Panc1 (cell line): Measurements from ENCODE around the gene PPP1R15A. TPM values are rescaled to one million over a fixed set of nuclear protein-coding genes. Genes with fewer than 3 reads are reported as not detected.

Source experiments
- ATAC-seq: fragments of 200-7000 bp; cut with Tn5 transposase; 2 replicates; pipeline ENCODE4 v1.9.1; 2020; ENCODE audit warnings: mild to moderate bottlenecking, moderate library complexity
- BruUV-seq: library from RNA; stranded (reverse); fragments of 400-500 nt; replicated peaks from 2 replicates; lab custom pipeline; 2021; lab: Mats Ljungman, UMichigan
- CTCF ChIA-PET: fragments of 300-600 bp; sonication (Branson Sonifier 250); formaldehyde crosslinking; loops from one replicate; lab custom pipeline; 2022; ENCODE audit warnings: antibody characterized with exemption; lab: Charles Lee
- POLR2A ChIA-PET: fragments of 300-600 bp; sonication (Branson Sonifier 250); formaldehyde crosslinking; loops from one replicate; lab custom pipeline; 2022; ENCODE audit warnings: antibody characterized with exemption; lab: Charles Lee
- DNase-seq: peaks from one replicate; pipeline ENCODE4 v3.0.0-alpha.2; 2010; ENCODE audit warnings: low read depth, low spot score
- H3K27ac ChIP-seq: 2 replicates; pipeline ENCODE4 v1.5.1; 2011; ENCODE audit warnings: mild to moderate bottlenecking, low read length, inconsistent platforms
- H3K27me3 ChIP-seq: fragments of 200-500 bp; sonication (Bioruptor generic); 2 replicates; pipeline ENCODE4 v1.6.0; 2014; ENCODE audit warnings: low read length, inconsistent platforms; ENCODE audit not compliant: control insufficient read depth, insufficient read depth
- H3K36me3 ChIP-seq: fragments of 200-500 bp; sonication (Bioruptor generic); 2 replicates; pipeline ENCODE4 v1.5.1; 2014; ENCODE audit warnings: inconsistent platforms, mild to moderate bottlenecking, low read length, moderate library complexity; ENCODE audit not compliant: control insufficient read depth, insufficient read depth
- H3K4me1 ChIP-seq: 2 replicates; pipeline ENCODE4 v1.5.1; 2011; ENCODE audit warnings: inconsistent platforms, mild to moderate bottlenecking, low read length, moderate library complexity; ENCODE audit not compliant: control insufficient read depth, insufficient read depth
- H3K4me3 ChIP-seq, 2 experiments: 2 replicates each; pipeline ENCODE4 v1.5.1; 2011 to 2012; ENCODE audit warnings: low read depth in 2 of 2, low read length in 2 of 2, mild to moderate bottlenecking in 2 of 2, inconsistent platforms in 1 of 2, moderate library complexity in 1 of 2
- H3K9me3 ChIP-seq: fragments of 200-500 bp; sonication (Bioruptor generic); 2 replicates; pipeline ENCODE4 v1.5.1; 2014; ENCODE audit warnings: low read depth, mild to moderate bottlenecking, inconsistent platforms, low read length, moderate library complexity; ENCODE audit not compliant: control insufficient read depth, insufficient read depth
- POLR2AphosphoS5 ChIP-seq: IDR thresholded peaks from 2 replicates; pipeline ENCODE4 v1.6.1; 2012; ENCODE audit warnings: mild to moderate bottlenecking, low read depth, low read length, moderate library complexity
- SIN3A ChIP-seq: IDR thresholded peaks from 2 replicates; pipeline ENCODE4 v1.6.1; 2012; ENCODE audit warnings: low read depth, mild to moderate bottlenecking, low read length, moderate library complexity, borderline replicate concordance; ENCODE audit not compliant: insufficient read depth
- TCF7L2 ChIP-seq: IDR thresholded peaks from 2 replicates; pipeline ENCODE4 v1.6.1; 2011; ENCODE audit warnings: mild to moderate bottlenecking, low read depth, low read length, inconsistent platforms
- in situ Hi-C: cut with HindIII; loops from 2 replicates; pipeline ENCODE4 v1.10.0; 2016; ENCODE audit warnings: low sequenced_read_pairs, low pct_unique_long_range_greater_than_20kb
- intact Hi-C: fragments of 100-400 bp; cut with micrococcal nuclease; formaldehyde crosslinking; loops from one replicate; pipeline ENCODE4 v1.10.0; 2022; ENCODE audit not compliant: unreplicated experiment
- total RNA-seq: library from RNA; stranded (reverse); gene quantifications from one replicate; pipeline ENCODE4 v1.2.1, GENCODE V29; 2021; ENCODE audit not compliant: unreplicated experiment
- TF ChIP-seq, protein P1 (sequence below): fragments of 450-650 bp; IDR thresholded peaks from 2 replicates; pipeline ENCODE4 v1.5.1; 2017; ENCODE audit warnings: mild to moderate bottlenecking
- TF ChIP-seq, protein P2 (sequence below), 2 experiments: IDR thresholded peaks; 2 replicates each; pipeline ENCODE4 v1.6.1; 2011 to 2012; ENCODE audit warnings: low read depth in 2 of 2, control low read depth in 1 of 2, low read length in 1 of 2, mild to moderate bottlenecking in 1 of 2, moderate library complexity in 1 of 2; ENCODE audit not compliant: insufficient read depth in 1 of 2

PPP1R15A gene
- total RNA-seq, 1 experiment from 2014 or later: 27.1 TPM

DNA sequence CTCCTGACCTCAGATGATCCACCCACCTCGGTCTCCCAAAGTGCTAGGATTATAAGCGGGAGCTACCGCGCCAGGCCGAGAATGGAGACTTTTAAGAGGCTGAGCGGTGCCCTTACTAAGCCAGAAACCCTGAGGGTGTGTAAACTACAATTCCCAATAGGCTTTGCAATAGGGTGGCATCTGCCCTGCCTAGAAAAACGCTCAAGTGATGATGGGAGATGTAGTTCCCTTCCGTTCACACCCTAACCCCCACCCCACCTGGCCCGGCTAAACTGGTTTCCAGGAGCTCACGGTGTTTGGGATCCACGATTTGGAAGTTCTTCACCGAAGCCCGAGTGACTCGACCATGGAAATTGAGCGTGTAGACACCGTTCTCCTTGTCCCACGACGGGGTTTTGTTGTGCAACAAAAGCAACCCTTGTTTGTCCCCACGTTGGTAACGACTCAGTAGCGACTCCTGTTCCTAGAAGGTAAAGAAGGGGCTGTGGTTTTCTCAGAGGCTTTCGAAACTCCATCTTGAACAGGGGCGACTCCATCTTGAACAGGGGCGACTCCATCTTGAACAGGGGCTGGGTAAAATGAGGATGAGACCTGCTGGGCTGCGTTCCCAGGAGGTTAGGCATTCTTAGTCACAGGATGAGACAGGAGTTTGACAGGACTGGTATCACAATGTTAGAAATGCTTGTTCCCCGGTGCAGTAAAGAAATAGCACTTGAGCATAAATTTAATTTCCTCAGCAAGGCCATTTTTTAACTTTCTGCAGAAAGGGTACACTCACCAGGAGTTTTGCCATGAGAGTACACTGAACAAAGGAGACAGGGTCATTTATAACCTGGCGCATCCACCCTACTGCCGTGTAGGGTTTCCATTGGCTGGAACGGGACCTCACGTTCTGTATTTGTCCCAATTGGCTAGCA, 9.8 kb downstream of the PPP1R15A start:
- Histone ChIP-seq H3K4me3 (no peak overlapping the region), H3K9me3 (no peaks in the 10 kb centered on the region), H3K27me3 (no peaks in the 10 kb centered on the region), H3K27ac (no peak overlapping the region), H3K36me3 (no peaks in the 10 kb centered on the region), H3K4me1 (peaks cover 5% of the 10 kb centered on the region)
- no peak for DNase-seq
- peak; percentile 85 for ATAC-seq
- in situ Hi-C loops: no loop called here
- intact Hi-C loops: no loop called here
- ChIA-PET CTCF (no interaction called here), POLR2A (no interaction called here)
- no TSS peak for BruUV-seq
- TF ChIP-seq TCF7L2 (no peak), SIN3A (no peak), POLR2AphosphoS5 (no peak)
- TF ChIP-seq, protein P1, sequence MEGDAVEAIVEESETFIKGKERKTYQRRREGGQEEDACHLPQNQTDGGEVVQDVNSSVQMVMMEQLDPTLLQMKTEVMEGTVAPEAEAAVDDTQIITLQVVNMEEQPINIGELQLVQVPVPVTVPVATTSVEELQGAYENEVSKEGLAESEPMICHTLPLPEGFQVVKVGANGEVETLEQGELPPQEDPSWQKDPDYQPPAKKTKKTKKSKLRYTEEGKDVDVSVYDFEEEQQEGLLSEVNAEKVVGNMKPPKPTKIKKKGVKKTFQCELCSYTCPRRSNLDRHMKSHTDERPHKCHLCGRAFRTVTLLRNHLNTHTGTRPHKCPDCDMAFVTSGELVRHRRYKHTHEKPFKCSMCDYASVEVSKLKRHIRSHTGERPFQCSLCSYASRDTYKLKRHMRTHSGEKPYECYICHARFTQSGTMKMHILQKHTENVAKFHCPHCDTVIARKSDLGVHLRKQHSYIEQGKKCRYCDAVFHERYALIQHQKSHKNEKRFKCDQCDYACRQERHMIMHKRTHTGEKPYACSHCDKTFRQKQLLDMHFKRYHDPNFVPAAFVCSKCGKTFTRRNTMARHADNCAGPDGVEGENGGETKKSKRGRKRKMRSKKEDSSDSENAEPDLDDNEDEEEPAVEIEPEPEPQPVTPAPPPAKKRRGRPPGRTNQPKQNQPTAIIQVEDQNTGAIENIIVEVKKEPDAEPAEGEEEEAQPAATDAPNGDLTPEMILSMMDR: no peak
- TF ChIP-seq, protein P2, sequence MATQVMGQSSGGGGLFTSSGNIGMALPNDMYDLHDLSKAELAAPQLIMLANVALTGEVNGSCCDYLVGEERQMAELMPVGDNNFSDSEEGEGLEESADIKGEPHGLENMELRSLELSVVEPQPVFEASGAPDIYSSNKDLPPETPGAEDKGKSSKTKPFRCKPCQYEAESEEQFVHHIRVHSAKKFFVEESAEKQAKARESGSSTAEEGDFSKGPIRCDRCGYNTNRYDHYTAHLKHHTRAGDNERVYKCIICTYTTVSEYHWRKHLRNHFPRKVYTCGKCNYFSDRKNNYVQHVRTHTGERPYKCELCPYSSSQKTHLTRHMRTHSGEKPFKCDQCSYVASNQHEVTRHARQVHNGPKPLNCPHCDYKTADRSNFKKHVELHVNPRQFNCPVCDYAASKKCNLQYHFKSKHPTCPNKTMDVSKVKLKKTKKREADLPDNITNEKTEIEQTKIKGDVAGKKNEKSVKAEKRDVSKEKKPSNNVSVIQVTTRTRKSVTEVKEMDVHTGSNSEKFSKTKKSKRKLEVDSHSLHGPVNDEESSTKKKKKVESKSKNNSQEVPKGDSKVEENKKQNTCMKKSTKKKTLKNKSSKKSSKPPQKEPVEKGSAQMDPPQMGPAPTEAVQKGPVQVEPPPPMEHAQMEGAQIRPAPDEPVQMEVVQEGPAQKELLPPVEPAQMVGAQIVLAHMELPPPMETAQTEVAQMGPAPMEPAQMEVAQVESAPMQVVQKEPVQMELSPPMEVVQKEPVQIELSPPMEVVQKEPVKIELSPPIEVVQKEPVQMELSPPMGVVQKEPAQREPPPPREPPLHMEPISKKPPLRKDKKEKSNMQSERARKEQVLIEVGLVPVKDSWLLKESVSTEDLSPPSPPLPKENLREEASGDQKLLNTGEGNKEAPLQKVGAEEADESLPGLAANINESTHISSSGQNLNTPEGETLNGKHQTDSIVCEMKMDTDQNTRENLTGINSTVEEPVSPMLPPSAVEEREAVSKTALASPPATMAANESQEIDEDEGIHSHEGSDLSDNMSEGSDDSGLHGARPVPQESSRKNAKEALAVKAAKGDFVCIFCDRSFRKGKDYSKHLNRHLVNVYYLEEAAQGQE (IDR thresholded peaks at IDR 0.05; ENCODE audit: insufficient read depth in 1 of 2, low read depth in 2 of 2, low read length in 1 of 2): no peak

DNA sequence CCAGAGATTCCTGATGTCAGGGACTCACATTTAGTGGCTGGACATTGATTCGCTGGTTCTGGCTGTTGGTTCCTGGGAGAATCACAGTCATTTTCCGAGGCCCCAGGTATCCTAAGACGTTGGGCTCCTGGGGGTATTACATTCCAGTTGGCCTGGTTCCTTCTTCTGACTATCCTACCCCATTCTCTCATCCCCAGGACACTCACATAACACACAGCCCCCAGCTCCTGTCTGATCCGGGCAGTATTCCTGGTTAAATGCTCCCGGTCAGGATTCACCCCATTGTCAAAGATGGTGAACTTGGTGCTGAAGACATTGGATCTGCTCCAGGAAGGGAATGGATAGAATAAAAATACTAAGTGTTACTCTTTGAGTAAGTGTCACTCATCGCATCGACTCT, 11.5 kb downstream of the PPP1R15A start:
- Histone ChIP-seq H3K36me3 (no peaks in the 10 kb centered on the region), H3K4me3 (no peak overlapping the region), H3K9me3 (no peaks in the 10 kb centered on the region), H3K27me3 (no peaks in the 10 kb centered on the region), H3K4me1 (no peaks in the 10 kb centered on the region; the same call in 1 of the 2 replicates), H3K27ac (no peak overlapping the region)
- TF ChIP-seq TCF7L2: no peak
- no peak for TF ChIP-seq SIN3A
- TF ChIP-seq, protein P1: no peak
- TF ChIP-seq POLR2AphosphoS5: no peak
- TF ChIP-seq, protein P2 (IDR thresholded peaks at IDR 0.05; ENCODE audit: insufficient read depth in 1 of 2, low read depth in 2 of 2, low read length in 1 of 2): no peak
- intact Hi-C loops: no loop called here
- ChIA-PET POLR2A (no interaction called here), CTCF (no interaction called here)
- in situ Hi-C loops: no loop called here
- DNase-seq (no peak), ATAC-seq (no peak)
- BruUV-seq: no TSS peak
